Activated CD4-positive, alpha-beta memory T cell treated with anti-CD3 and anti-CD28 coated beads, Interleukin-2, amount 10 ng/mL, durations not matched to agents 7 days and 5 days (primary cell): Measurements from ENCODE around the gene ATG12. TPM values are rescaled to one million over a fixed set of nuclear protein-coding genes. Genes with fewer than 3 reads are reported as not detected.
"Not testable (repeated sequence)": the region's sequence is repeated elsewhere in the genome, so short reads cannot be mapped to it uniquely, and the experiment has no call there.

Experiments
- CTCF ChIA-PET: fragments of 350-600 bp; sonication (Branson Sonifier 250); formaldehyde crosslinking; loops from one replicate; lab custom pipeline; 2021; ENCODE audit warnings: antibody characterized with exemption, inconsistent platforms; lab: Charles Lee
- POLR2A ChIA-PET: fragments of 350-600 bp; sonication (Branson Sonifier 250); formaldehyde crosslinking; loops from one replicate; lab custom pipeline; 2021; ENCODE audit warnings: antibody characterized with exemption; lab: Charles Lee
- DNase-seq: peaks from one replicate; pipeline ENCODE4 v3.0.0-alpha.2; 2020
- H3K27ac Mint-ChIP-seq: one replicate; pipeline ENCODE4 v1.8.0; 2021; ENCODE audit warnings: mild to moderate bottlenecking, mixed read lengths
- H3K27me3 Mint-ChIP-seq: one replicate; pipeline ENCODE4 v1.8.0; 2021; ENCODE audit warnings: mixed read lengths
- H3K36me3 Mint-ChIP-seq: one replicate; pipeline ENCODE4 v1.8.0; 2021; ENCODE audit warnings: low read depth, mixed read lengths
- H3K4me1 Mint-ChIP-seq: one replicate; pipeline ENCODE4 v1.8.0; 2021; ENCODE audit warnings: mixed read lengths
- H3K4me3 Mint-ChIP-seq: one replicate; pipeline ENCODE4 v1.8.0; 2021; ENCODE audit warnings: mild to moderate bottlenecking, mixed read lengths
- H3K9me3 Mint-ChIP-seq: one replicate; pipeline ENCODE4 v1.8.0; 2021; ENCODE audit warnings: mixed read lengths
- total RNA-seq, 2 experiments: library from RNA; stranded (reverse); gene quantifications; one replicate each; pipeline ENCODE4 v1.2.3, GENCODE V29; 2021

The ATG12 gene
- total RNA-seq, 2 experiments from 2014 or later = 45.5 to 49.0 TPM

DNA sequence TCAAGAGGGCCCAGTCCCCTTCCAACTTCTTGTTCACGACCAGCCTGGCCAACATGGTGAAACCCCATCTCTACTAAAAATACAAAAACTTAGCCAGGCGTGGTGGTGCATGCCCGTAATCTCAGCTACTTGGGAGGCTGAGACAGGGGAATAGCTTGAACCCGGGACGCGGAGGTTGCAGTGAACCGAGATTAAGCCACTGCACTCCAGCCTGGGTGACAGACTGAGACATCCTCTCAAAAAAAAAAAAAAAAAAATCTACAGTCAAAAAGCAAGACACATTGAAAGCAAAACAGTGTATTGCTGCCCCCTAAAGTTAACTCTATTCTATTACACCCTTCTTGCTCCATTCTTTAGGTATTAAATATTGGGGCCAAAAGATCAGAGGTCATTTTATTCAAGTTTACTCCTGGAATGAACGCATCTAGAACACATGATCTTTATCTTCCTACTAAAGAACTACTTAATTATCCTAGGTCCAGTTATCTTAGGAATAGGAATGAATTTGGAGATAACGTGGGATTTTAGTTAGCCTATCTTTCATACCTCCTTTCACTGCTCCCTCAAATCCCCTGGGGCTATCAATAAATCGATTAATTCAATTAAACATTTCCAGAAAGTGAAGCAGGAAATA lies 2.4 kb downstream of the ATG12 start:
- CTCF ChIA-PET = interaction anchor here (0.6 to 2.0 kb wide), 14 partner anchors 8 to 529 kb away, joined by 3 to 11 read pairs (median 3); no protein-coding TSS in a partner anchor
- Mint-ChIP-seq H3K9me3 (no peaks in the 10 kb centered on the region), H3K4me3 (peak overlapping the region; percentile 88), H3K27me3 (no peaks in the 10 kb centered on the region), H3K4me1 (peaks cover 45% of the 10 kb centered on the region), H3K27ac (no peak overlapping the region), H3K36me3 (peaks cover 44% of the 10 kb centered on the region)
- POLR2A ChIA-PET = interaction anchor here (0.8 to 3.7 kb wide), 4 partner anchors 21 to 295 kb away, joined by 3 to 48 read pairs (median 4); partner anchors contain the start of gene TMED7
- DNase-seq = peak; percentile 43

DNA sequence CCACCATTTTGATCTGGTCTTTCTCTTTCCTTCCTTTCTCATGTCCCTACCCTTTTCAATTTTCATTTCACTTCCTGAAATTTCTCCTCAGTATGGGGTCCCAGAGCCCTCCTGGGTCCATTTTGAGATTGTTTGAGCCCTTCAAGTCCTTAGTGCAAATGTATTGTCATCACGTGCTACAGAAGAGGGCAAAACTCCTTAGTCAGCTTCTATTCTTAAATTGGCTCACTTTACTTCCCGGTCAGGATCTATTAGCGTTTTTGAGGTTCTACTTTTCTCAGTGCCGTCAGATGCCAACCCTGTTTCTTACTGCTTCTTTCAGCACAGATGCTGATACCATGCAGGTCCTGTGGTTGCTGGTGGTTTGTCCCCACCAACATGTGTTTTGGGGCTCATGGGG lies 5.9 kb downstream of the ATG12 start:
- Mint-ChIP-seq H3K27ac (no peak overlapping the region), H3K9me3 (no peaks in the 10 kb centered on the region), H3K4me3 (no peak overlapping the region), H3K27me3 (no peaks in the 10 kb centered on the region), H3K4me1 (peaks cover 28% of the 10 kb centered on the region), H3K36me3 (peaks cover 61% of the 10 kb centered on the region)
- ChIA-PET CTCF (interaction anchor here (1.0 to 1.1 kb wide), 2 partner anchors 9 to 208 kb away, joined by 3 to 4 read pairs; no protein-coding TSS in a partner anchor), POLR2A (interaction anchor here (1.7 kb wide), 1 partner anchor 29 kb away, joined by 4 read pairs; no protein-coding TSS in a partner anchor)
- no peak for DNase-seq

DNA sequence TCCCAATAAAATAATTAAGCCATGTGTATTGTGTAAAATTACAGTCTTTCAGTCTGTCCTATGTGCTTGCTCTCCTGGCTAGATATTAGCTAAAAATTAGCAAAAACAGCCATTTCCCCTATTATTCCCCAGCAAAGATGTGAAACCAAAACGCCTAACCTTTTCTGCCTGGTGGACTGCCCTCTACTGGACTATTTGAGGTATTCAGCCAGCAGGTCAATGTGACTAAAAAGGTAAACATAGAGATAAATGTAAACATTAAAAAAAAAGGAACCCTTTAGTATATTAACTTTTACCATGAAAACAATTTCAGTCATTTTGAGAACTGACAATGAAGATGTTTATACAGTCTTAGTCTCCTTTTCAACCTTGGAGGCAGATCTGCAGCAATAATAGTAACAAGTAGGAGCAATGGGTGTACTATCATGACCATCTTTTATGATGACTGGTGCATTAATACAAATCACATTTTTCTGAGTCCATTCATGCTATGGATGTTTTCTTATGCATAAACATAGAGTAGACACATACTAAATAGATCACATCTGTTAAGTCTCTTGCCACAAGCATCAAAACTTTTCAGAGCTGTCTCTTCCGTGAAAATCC lies 10.1 kb downstream of the ATG12 start:
- Mint-ChIP-seq H3K36me3 (peaks cover 73% of the 10 kb centered on the region), H3K4me1 (peaks cover 3% of the 10 kb centered on the region), H3K4me3 (no peak overlapping the region), H3K27ac (no peak overlapping the region), H3K27me3 (no peaks in the 10 kb centered on the region), H3K9me3 (peaks cover 3% of the 10 kb centered on the region)
- DNase-seq = no peak
- ChIA-PET POLR2A (interaction anchor here (1.9 kb wide), 1 partner anchor 9 kb away, joined by 7 read pairs; the partner anchor contains the start of genes AP3S1 and ATG12), CTCF (interaction anchor here (1.1 to 1.9 kb wide), 4 partner anchors 9 to 202 kb away, joined by 4 to 11 read pairs (median 6); no protein-coding TSS in a partner anchor)

DNA sequence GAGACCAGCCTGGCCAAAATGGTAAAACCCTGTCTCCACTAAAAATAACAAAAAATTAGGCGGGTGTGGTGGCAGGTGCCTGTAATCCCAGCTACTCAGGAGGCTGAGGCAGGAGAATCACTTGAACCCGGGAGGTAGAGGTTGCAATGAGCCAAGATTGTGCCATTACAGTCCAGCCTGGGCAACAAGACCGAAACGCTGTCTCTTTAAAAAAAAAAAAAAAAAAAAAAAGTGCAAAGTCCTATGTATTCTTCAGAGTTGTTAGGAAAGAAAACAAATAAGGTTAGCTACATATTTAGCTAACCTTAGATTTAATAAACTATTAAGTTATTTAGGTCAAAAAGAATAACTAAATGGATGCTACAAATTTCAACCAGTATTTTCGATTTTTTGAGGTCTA lies 11.5 kb downstream of the ATG12 start:
- Mint-ChIP-seq H3K27me3 (peaks cover 2% of the 10 kb centered on the region), H3K4me3 (no peak overlapping the region), H3K27ac (no peak overlapping the region), H3K9me3 (peaks cover 3% of the 10 kb centered on the region), H3K4me1 (peaks cover 2% of the 10 kb centered on the region), H3K36me3 (peaks cover 62% of the 10 kb centered on the region)
- DNase-seq = no peak
- ChIA-PET POLR2A (interaction anchor here (0.6 kb wide), 1 partner anchor 85 kb away, joined by 3 read pairs; no protein-coding TSS in a partner anchor), CTCF (no interaction called here)

DNA sequence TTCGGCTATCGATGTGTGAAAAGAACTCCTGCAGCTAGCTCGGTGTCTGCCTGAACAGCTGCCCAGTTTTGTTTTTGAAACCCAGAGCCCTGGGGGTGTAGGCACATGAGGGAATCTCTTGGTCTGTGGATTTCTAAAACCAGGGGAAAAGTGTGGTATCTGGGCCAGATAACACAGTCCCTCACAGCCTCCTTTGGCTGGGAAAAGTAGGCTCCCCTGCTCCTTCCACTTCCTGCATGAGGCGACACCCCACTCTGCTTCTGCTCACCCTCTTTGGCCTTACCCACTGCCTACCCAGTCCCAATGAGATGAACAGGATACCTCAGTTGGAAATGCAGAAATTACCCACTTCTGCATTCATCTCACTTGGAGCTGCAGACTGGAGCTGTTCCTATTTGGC lies 15.4 kb downstream of the ATG12 start:
- H3K36me3 Mint-ChIP-seq = peaks cover 34% of the 10 kb centered on the region
- ChIA-PET POLR2A (interaction anchor here (0.9 kb wide), 1 partner anchor 15 kb away, joined by 3 read pairs; the partner anchor contains the start of genes AP3S1 and ATG12), CTCF (interaction anchor here (0.8 kb wide), 1 partner anchor 9 kb away, joined by 3 read pairs; no protein-coding TSS in a partner anchor)
- H3K27me3 Mint-ChIP-seq = peaks cover 29% of the 10 kb centered on the region
- peaks cover 3% of the 10 kb centered on the region for H3K9me3 Mint-ChIP-seq
- no peak overlapping the region for H3K4me3 Mint-ChIP-seq
- no peak for DNase-seq
- no peak overlapping the region for H3K27ac Mint-ChIP-seq
- no peaks in the 10 kb centered on the region for H3K4me1 Mint-ChIP-seq

DNA sequence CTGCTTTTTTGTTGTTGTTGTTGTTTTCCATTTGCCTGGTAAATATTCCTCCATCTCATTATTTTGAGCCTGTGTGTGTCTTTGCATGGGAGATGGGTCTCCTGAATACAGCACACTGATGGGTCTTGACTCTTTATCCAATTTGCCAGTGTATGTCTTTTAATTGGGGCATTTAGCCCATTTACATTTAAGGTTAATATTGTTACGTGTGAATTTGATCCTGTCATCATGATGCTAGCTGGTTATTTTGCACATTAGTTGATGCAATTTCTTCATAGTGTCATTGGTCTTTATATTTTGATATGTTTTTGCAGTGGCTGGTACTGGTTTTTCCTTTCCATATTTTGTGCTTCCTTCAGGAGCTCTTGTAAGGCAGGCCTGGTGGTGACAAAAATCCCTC lies 16.4 kb downstream of the ATG12 start:
- H3K4me3 Mint-ChIP-seq, H3K4me1 Mint-ChIP-seq, CTCF ChIA-PET, H3K9me3 Mint-ChIP-seq, DNase-seq, H3K27ac Mint-ChIP-seq: not testable (repeated sequence)
- POLR2A ChIA-PET = interaction anchor here (0.6 kb wide), 1 partner anchor 121 kb away, joined by 3 read pairs; no protein-coding TSS in a partner anchor
- peaks cover 38% of the 10 kb centered on the region for H3K27me3 Mint-ChIP-seq
- peaks cover 32% of the 10 kb centered on the region for H3K36me3 Mint-ChIP-seq

DNA sequence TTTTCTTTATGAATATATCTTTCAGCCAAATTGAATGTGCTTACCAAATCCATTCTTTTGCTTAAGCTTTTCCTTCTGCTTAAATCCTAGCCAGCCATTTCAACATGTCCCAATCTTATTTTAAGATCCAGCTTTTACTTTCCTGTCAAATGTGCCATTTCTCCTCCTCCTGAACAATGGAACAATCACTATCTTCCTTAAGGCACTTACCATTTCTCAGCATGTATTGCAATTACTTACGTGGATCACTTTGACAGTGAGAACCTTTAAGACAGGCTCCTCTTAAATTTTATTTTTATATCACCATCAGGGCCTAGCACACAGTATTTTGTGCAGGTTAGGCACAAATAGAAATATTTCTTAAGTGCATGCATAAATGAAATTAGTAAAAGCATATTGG lies 20.5 kb downstream of the ATG12 start:
- Mint-ChIP-seq H3K27me3 (peaks cover 71% of the 10 kb centered on the region), H3K4me3 (no peak overlapping the region), H3K36me3 (no peaks in the 10 kb centered on the region), H3K4me1 (peaks cover 8% of the 10 kb centered on the region), H3K27ac (no peak overlapping the region), H3K9me3 (no peaks in the 10 kb centered on the region)
- ChIA-PET POLR2A (no interaction called here), CTCF (no interaction called here)
- no peak for DNase-seq

DNA sequence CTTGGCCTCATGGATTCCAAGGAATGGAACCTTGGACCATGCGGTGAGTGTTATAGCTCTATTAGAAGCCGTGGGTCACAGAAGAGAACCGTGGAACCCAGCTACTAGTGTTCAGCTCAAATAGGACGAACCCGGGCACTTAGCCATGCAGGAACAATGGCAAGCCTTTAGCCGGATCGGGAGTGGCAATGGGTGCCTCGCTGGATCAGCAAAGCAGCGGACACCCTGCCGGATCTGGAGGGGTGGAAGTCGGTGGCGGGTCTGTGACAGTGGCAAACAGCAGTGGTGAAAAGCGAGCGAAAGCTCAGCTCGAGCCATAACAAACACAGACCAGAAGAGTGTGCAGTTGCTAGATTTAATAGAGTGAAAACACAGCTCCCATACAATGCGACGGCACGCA lies 22.5 kb downstream of the ATG12 start:
- H3K4me3 Mint-ChIP-seq = no peak overlapping the region
- no peaks in the 10 kb centered on the region for H3K9me3 Mint-ChIP-seq
- peaks cover 27% of the 10 kb centered on the region for H3K4me1 Mint-ChIP-seq
- H3K36me3 Mint-ChIP-seq = no peaks in the 10 kb centered on the region
- POLR2A ChIA-PET = interaction anchor here (1.2 kb wide), 1 partner anchor 22 kb away, joined by 3 read pairs; the partner anchor contains the start of gene ATG12
- DNase-seq = no peak
- peaks cover 81% of the 10 kb centered on the region for H3K27me3 Mint-ChIP-seq
- H3K27ac Mint-ChIP-seq = no peak overlapping the region
- CTCF ChIA-PET = no interaction called here

DNA sequence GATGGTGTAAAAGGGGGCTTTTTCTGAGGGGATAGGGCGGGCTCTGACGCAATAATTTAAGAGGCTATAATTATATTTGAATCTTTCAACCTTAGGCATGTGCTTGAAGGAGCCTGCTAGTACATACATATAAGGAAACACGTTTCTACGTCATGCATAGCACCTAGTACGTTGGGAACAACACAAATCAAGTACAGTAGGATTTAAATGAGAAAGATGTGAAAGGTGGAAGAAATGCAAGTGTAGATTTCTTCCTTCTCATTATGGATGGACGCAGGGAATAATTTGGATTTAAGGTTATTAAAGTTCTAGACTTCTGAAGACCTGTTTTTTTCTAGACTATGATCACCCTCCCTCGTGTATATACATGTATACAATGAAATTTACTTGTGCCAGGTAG lies 24.0 kb downstream of the ATG12 start:
- H3K4me3 Mint-ChIP-seq = no peak overlapping the region
- ChIA-PET CTCF (no interaction called here), POLR2A (no interaction called here)
- no peak for DNase-seq
- peaks cover 36% of the 10 kb centered on the region for H3K4me1 Mint-ChIP-seq
- H3K27me3 Mint-ChIP-seq = peaks cover 84% of the 10 kb centered on the region
- H3K27ac Mint-ChIP-seq = no peak overlapping the region
- no peaks in the 10 kb centered on the region for H3K9me3 Mint-ChIP-seq
- H3K36me3 Mint-ChIP-seq = no peaks in the 10 kb centered on the region

DNA sequence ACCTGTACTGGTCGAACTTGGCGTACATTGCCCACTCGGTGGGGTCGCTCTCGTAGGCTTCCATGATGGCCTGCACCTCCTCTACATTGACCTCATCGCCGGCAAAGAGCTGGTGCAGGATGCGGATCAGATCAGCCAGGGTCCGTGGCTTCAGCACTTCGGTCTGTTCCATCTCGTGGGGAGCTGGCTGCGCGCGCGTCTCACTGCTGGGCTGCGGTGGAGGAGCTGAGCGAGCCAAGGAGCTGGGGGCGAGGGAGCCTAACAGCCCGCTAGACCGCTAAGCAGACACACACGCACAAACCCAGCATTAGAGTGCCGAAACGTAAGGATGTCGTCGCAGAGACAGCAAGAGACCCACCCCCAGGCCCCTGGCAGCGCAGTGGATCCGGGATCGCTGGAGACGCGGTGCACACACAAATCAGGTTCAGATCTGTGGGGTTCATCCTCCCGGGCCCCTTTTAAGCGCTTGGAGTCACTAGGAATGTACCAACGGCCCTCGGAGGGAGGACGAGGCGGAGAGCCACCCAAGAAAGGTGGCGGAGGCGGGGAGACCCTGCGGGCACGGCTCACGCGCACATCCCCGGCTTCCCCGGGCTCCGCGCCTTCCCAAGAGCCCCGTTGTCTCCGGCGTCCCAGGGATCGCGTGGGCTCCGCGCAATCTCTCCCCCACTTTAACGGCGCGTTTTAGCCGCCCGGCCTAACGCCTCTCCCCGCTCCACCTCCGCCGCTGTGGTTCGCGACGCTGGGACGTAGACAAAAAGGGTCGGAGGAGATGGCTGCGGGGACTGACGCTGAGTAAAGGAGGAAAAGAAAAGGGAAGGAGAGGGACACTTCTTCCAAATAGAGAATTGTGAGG lies 24.9 kb downstream of the ATG12 start, which contains the start of gene CDO1:
Gene CDO1 (minus strand): TSS at position 434 of the 856 bp plus-strand sequence. CDS start 262 bp downstream, at position 172.
- POLR2A ChIA-PET = interaction anchor here (0.8 kb wide), 1 partner anchor 23 kb away, joined by 3 read pairs; no protein-coding TSS in a partner anchor
- no peaks in the 10 kb centered on the region for H3K36me3 Mint-ChIP-seq
- peaks cover 36% of the 10 kb centered on the region for H3K4me1 Mint-ChIP-seq
- H3K9me3 Mint-ChIP-seq = no peaks in the 10 kb centered on the region
- CTCF ChIA-PET = interaction anchor here (0.9 to 1.1 kb wide), 2 partner anchors 11 to 181 kb away, joined by 3 read pairs; no protein-coding TSS in a partner anchor
- peaks cover 82% of the 10 kb centered on the region for H3K27me3 Mint-ChIP-seq
- DNase-seq = peak; percentile 31
- H3K4me3 Mint-ChIP-seq = peak within 1 kb of the TSS; percentile 59
- H3K27ac Mint-ChIP-seq = no peak within 1 kb of the TSS

DNA sequence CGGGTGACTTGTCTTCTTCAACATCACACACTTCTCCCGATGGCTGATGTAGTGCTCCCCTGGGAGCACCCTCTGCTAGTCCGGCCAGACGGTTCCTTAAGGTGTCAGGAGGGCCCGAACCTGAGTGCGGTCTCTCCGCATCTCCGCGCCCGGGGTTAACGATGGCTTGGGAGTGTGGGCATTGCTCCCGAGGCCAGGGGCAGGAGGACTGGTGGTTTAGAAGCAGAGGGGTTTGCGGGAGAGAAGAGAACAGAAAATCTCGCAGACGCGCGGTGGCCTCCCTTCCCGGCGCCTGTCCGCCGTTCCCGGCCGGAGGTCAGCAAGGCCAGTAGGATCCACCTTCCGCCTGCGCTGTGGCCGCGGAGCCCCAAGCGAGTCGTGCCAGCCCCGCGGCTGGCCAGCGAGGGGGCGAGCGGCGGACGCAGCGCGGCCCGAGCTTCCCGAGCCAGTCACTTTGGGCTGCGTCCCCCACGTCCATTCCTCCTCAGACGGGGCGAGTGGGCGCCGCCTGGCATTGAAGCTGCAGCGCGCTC lies 25.6 kb downstream of the ATG12 start:
- no peaks in the 10 kb centered on the region for H3K9me3 Mint-ChIP-seq
- DNase-seq = no peak
- POLR2A ChIA-PET = interaction anchor here (0.8 to 1.7 kb wide), 2 partner anchors 23 to 25 kb away, joined by 3 to 5 read pairs; partner anchors contain the start of genes AP3S1 and ATG12
- no peak overlapping the region for H3K27ac Mint-ChIP-seq
- H3K36me3 Mint-ChIP-seq = no peaks in the 10 kb centered on the region
- peak overlapping the region; percentile 59 for H3K4me3 Mint-ChIP-seq
- peaks cover 40% of the 10 kb centered on the region for H3K4me1 Mint-ChIP-seq
- peaks cover 82% of the 10 kb centered on the region for H3K27me3 Mint-ChIP-seq
- CTCF ChIA-PET = interaction anchor here (0.9 to 3.4 kb wide), 3 partner anchors 12 to 181 kb away, joined by 3 to 13 read pairs (median 3); no protein-coding TSS in a partner anchor
